Measurements from ENCODE around the gene GBX2. TPM values are rescaled to one million over a fixed set of nuclear protein-coding genes. Genes with fewer than 3 reads are reported as not detected.

Gene GBX2
- total and polyA plus RNA-seq, 2 of the 13 experiments (the other 11 are each of a cell fraction or from before 2014, with no cell fraction given), result not detected

- H3K27me3 ChIP-seq (ENCODE audit: control insufficient read depth in 1 of 2, insufficient read depth in 2 of 2, low read length in 2 of 2), result peaks cover 26 to 97% of the 10 kb centered on the region in 2 experiments
- H3K27ac ChIP-seq (ENCODE audit: extremely low read length, insufficient read depth, low read length), result no peak overlapping the region
- H3K9ac ChIP-seq (ENCODE audit: insufficient read depth, low read depth, low read length), result no peak overlapping the region
- peaks cover 16% of the 10 kb centered on the region for H4K20me1 ChIP-seq (ENCODE audit: insufficient read depth, low read length)
- ATAC-seq (no peak), DNase-seq (ENCODE audit: low spot score) (no peak), FAIRE-seq (no peak)
- intact Hi-C loops (cut with micrococcal nuclease; ENCODE audit: unreplicated experiment) (no loop called here), in situ Hi-C loops (cut with HindIII; ENCODE audit: extremely low pct_ligation_motif_present, low pct_unique_long_range_greater_than_20kb) (no loop called here)
- no TSS peak for BruUV-seq (replicated peaks)
- peak overlapping the region; percentile 51; the same call in 1 of the 2 replicates for H3K4me2 ChIP-seq (ENCODE audit: low read depth, low read length)
- H3K36me3 ChIP-seq (replicated peaks in 1 of 2; ENCODE audit: control insufficient read depth in 1 of 2, insufficient read depth in 2 of 2, low read length in 2 of 2), result no peaks in the 10 kb centered on the region
- ChIA-PET POLR2A (no interaction called here), CTCF (ENCODE audit: low intra/inter-chr PET ratio, low total read pairs) (no interaction called here)
- no peaks in the 10 kb centered on the region for H3K9me3 ChIP-seq (ENCODE audit: low read length)
- no peaks in the 10 kb centered on the region for H3K79me2 ChIP-seq (ENCODE audit: insufficient read depth, low read length)
- H2AFZ ChIP-seq (ENCODE audit: low read length), result no peak overlapping the region
- TF ChIP-seq ZNF589 (CRISPR knock-in tag; conservative IDR thresholded peaks at IDR 0.05) (no peak), CBX2 (IDR thresholded peaks at IDR 0.05; ENCODE audit: low read depth, low read length) (peak; percentile 83), CBX2 (CRISPR knock-in tag; IDR thresholded peaks at IDR 0.05; ENCODE audit: low read depth) (no peak), ZNF724P (CRISPR knock-in tag; IDR thresholded peaks at IDR 0.05; ENCODE audit: borderline replicate concordance) (no peak), ZNF644 (CRISPR knock-in tag; IDR thresholded peaks at IDR 0.05; ENCODE audit: low read depth) (no peak)
- TF ChIP-seq, protein P1, sequence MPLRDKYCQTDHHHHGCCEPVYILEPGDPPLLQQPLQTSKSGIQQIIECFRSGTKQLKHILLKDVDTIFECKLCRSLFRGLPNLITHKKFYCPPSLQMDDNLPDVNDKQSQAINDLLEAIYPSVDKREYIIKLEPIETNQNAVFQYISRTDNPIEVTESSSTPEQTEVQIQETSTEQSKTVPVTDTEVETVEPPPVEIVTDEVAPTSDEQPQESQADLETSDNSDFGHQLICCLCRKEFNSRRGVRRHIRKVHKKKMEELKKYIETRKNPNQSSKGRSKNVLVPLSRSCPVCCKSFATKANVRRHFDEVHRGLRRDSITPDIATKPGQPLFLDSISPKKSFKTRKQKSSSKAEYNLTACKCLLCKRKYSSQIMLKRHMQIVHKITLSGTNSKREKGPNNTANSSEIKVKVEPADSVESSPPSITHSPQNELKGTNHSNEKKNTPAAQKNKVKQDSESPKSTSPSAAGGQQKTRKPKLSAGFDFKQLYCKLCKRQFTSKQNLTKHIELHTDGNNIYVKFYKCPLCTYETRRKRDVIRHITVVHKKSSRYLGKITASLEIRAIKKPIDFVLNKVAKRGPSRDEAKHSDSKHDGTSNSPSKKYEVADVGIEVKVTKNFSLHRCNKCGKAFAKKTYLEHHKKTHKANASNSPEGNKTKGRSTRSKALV (CRISPR knock-in tag; IDR thresholded peaks at IDR 0.05), result no peak
- WGBS (ENCODE audit: low lambda C conversion rate), result 30% methylated on average over 18 of the region's 18 CpGs
- H3K4me1 ChIP-seq (ENCODE audit: insufficient read depth, low read length), result peaks cover 19% of the 10 kb centered on the region
- peak overlapping the region in 1 of 3 experiments; percentile 48; a peak in 1 of 6 replicates for H3K4me3 ChIP-seq (replicated peaks in 1 of 3; ENCODE audit: insufficient read depth in 1 of 3, low read depth in 2 of 3, low read length in 3 of 3)
These were observed 3.0 kb downstream of the GBX2 start for GRCh38 chr2:236164925-236165841.
